Measurements from ENCODE around the gene USP40. TPM values are rescaled to one million over a fixed set of nuclear protein-coding genes. Genes with fewer than 3 reads are reported as not detected.
A peak's percentile ranks its signal among the peaks of the same experiment; 100 is the strongest.

Gene USP40
- total RNA-seq, 4 donors from 2014 or later: 12.3 to 23.3 (median 20.1) TPM

- H3K36me3 ChIP-seq: peaks cover 12 to 84% (median 69%) of the 10 kb centered on the region in 4 donors
Observed at GRCh38 chr2:233476651-233477547, 89.7 kb downstream of the USP40 start.

GRCh38 chr2:233476063-233476410 is 90.5 kb downstream of the USP40 start:
- intact Hi-C loops (cut with DNase I): no loop called here
- no peak for DNase-seq (ENCODE audit: extremely low spot score)
- Histone ChIP-seq H3K36me3 (peaks cover 12 to 84% (median 68%) of the 10 kb centered on the region in 4 donors), H3K27ac (replicated peaks in 1 of 4) (no peak overlapping the region), H3K9me3 (no peaks in the 10 kb centered on the region), H3K4me1 (peaks cover 0 to 18% (median 12%) of the 10 kb centered on the region in 4 donors), H3K4me3 (no peak overlapping the region), H3K27me3 (no peaks in the 10 kb centered on the region)
- WGBS: 90% methylated on average over 10 of the region's 14 CpGs
- no peak for TF ChIP-seq EP300 (IDR thresholded peaks at IDR 0.05)
- no peak for TF ChIP-seq CTCF (IDR thresholded peaks at IDR 0.05)
- TF ChIP-seq POLR2A (IDR thresholded peaks at IDR 0.05; ENCODE audit: low read depth): no peak
- TF ChIP-seq POLR2AphosphoS5 (IDR thresholded peaks at IDR 0.05): no peak

More at GRCh38 chr2:233476651-233477547, 89.7 kb downstream of the USP40 start:
- peak; percentile 86 for DNase-seq (ENCODE audit: extremely low spot score)
- Histone ChIP-seq H3K4me1 (peaks cover 0 to 22% (median 20%) of the 10 kb centered on the region in 4 donors), H3K9me3 (no peaks in the 10 kb centered on the region), H3K27me3 (no peaks in the 10 kb centered on the region), H3K4me3 (no peak overlapping the region), H3K27ac (replicated peaks in 1 of 4) (no peak overlapping the region)
- intact Hi-C loops (cut with DNase I): no loop called here
- TF ChIP-seq POLR2A (IDR thresholded peaks at IDR 0.05; ENCODE audit: low read depth) (no peak), POLR2AphosphoS5 (IDR thresholded peaks at IDR 0.05) (no peak), EP300 (IDR thresholded peaks at IDR 0.05) (no peak), CTCF (IDR thresholded peaks at IDR 0.05) (no peak)
- WGBS: 94% methylated on average over 38 of the region's 45 CpGs

- Histone ChIP-seq H3K9me3 (no peaks in the 10 kb centered on the region), H3K27ac (replicated peaks in 1 of 4) (peak overlapping the region in 2 of 4 donors; percentile 7 to 23), H3K4me1 (peaks cover 9 to 22% (median 13%) of the 10 kb centered on the region in 4 donors), H3K4me3 (no peak overlapping the region), H3K36me3 (peaks cover 12 to 81% (median 55%) of the 10 kb centered on the region in 4 donors), H3K27me3 (no peaks in the 10 kb centered on the region)
- intact Hi-C loops (cut with DNase I): no loop called here
- TF ChIP-seq CTCF (IDR thresholded peaks at IDR 0.05): no peak
- no peak for TF ChIP-seq POLR2AphosphoS5 (IDR thresholded peaks at IDR 0.05)
- no peak for TF ChIP-seq EP300 (IDR thresholded peaks at IDR 0.05)
- no peak for TF ChIP-seq POLR2A (IDR thresholded peaks at IDR 0.05; ENCODE audit: low read depth)
- DNase-seq (ENCODE audit: extremely low spot score): no peak
- WGBS: 77% methylated on average over 19 of the region's 22 CpGs
Observed at GRCh38 chr2:233474308-233475160, 92.0 kb downstream of the USP40 start.

- Histone ChIP-seq H3K36me3 (peaks cover 12 to 82% (median 53%) of the 10 kb centered on the region in 4 donors), H3K4me3 (no peak overlapping the region), H3K27me3 (no peaks in the 10 kb centered on the region), H3K4me1 (peaks cover 14 to 28% (median 20%) of the 10 kb centered on the region in 4 donors), H3K27ac (replicated peaks in 1 of 4) (peak overlapping the region in 1 of 4 donors; percentile 10), H3K9me3 (no peaks in the 10 kb centered on the region)
- 92% methylated on average over 7 of the region's 10 CpGs for WGBS
- no peak for DNase-seq (ENCODE audit: extremely low spot score)
- intact Hi-C loops (cut with DNase I): no loop called here
- no peak for TF ChIP-seq POLR2A (IDR thresholded peaks at IDR 0.05; ENCODE audit: low read depth)
- no peak for TF ChIP-seq EP300 (IDR thresholded peaks at IDR 0.05)
- no peak for TF ChIP-seq POLR2AphosphoS5 (IDR thresholded peaks at IDR 0.05)
Observed at GRCh38 chr2:233473878-233474277, 92.7 kb downstream of the USP40 start.

Measured in esophagus muscularis mucosa (tissue), 4 donors.